ENCODE results near the gene MMP24. TPM values are rescaled to one million over a fixed set of nuclear protein-coding genes. Genes with fewer than 3 reads are reported as not detected.

The MMP24 gene
- total and polyA plus RNA-seq, 2 of the 13 experiments (the other 11 are each of a cell fraction or from before 2014, with no cell fraction given): 0.29 to 0.35 TPM

DNA sequence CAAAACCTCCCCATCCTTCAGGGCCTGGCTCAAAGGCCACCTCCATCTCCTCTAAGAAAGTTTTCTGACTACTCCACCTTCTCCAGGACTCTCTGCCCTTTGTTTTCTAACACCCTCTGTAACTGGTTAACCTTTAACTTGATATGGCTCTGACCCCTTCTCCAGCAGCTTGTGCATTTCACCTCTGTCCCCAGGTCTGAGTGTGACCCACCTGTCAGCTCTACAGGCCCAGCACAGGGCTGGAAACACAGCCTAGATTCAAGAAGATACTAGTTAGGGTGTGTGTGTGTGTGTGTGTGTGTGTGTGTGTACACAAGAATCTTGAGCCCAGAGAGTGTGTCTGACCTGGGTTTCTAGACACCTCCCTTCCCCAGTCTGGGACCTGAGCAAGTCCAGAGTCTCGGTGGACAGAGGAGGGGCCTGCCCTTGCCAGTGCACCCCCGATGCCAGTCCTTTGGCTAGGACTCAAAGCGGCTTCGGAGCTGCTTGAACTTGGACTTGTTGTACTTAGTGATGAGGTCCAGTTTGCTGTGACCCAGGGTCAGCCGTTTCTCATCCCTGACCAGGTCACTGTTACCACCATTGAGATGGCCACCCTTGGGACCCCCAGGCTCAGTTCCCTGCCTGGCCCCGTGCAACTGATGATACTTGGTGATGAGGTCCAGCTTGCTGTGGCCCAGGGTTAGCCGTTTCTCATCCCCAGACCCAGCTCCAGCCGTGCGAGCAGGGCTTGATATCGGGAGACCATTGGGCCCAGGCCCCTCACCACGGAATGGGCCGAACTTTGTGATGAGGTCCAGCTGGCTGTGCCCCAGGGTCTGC is 59.8 kb downstream of the MMP24 start (continued):
- TF ChIP-seq E2F5 (CRISPR knock-in tag; conservative IDR thresholded peaks at IDR 0.05) (no peak), ZNF580 (CRISPR knock-in tag; IDR thresholded peaks at IDR 0.05; ENCODE audit: borderline replicate concordance, low read depth) (0 out of 2 replicates have a peak, but pooled peaks have one; percentile 52), ZNF563 (CRISPR knock-in tag; IDR thresholded peaks at IDR 0.05) (0 out of 2 replicates have a peak, but pooled peaks have one; percentile 35), ZNF7 (CRISPR knock-in tag; IDR thresholded peaks at IDR 0.05) (no peak), MIER2 (CRISPR knock-in tag; IDR thresholded peaks at IDR 0.05) (no peak), ZSCAN20 (CRISPR knock-in tag; IDR thresholded peaks at IDR 0.05; ENCODE audit: borderline replicate concordance) (no peak), AKNA (CRISPR knock-in tag; IDR thresholded peaks at IDR 0.05; ENCODE audit: borderline replicate concordance) (no peak), SPEN (CRISPR knock-in tag; IDR thresholded peaks at IDR 0.05; ENCODE audit: low read depth) (peak; percentile 67), ETV5 (CRISPR knock-in tag; IDR thresholded peaks at IDR 0.05; ENCODE audit: borderline replicate concordance) (no peak), HMGA1 (CRISPR knock-in tag; conservative IDR thresholded peaks at IDR 0.05) (no peak), SETDB1 (CRISPR knock-in tag; IDR thresholded peaks at IDR 0.05; ENCODE audit: borderline replicate concordance) (no peak), MYC (CRISPR knock-in tag; IDR thresholded peaks at IDR 0.05; ENCODE audit: borderline replicate concordance) (peak; percentile 24; the same call in 1 of the 2 replicates), KIAA2018 (CRISPR knock-in tag; IDR thresholded peaks at IDR 0.05; ENCODE audit: borderline replicate concordance) (no peak), PAWR (CRISPR knock-in tag; IDR thresholded peaks at IDR 0.05; ENCODE audit: borderline replicate concordance) (no peak)

Measured in HepG2 (cell line).